Activated T-helper 9 cell treated with anti-CD3 and anti-CD28 coated beads, Interleukin-2, amount 50 U/mL, for 16 hours (primary cell): ENCODE measurements around the gene PNMA8A.

Experiments used
- DNase-seq: peaks from one replicate; pipeline ENCODE4 v3.0.0-alpha.2; 2020; ENCODE audit warnings: low read depth

PNMA8A gene

GRCh38 chr19:46491975-46492682 is 20.8 kb upstream of the PNMA8A start:
- DNase-seq, result no peak

- no peak for DNase-seq
Observed at GRCh38 chr19:46490774-46491173, 19.4 kb upstream of the PNMA8A start.

GRCh38 chr19:46489445-46490272 is 18.3 kb upstream of the PNMA8A start:
- DNase-seq, result no peak

GRCh38 chr19:46488551-46488950 is 17.2 kb upstream of the PNMA8A start:
- no peak for DNase-seq

- DNase-seq, result peak; percentile 57
Observed at GRCh38 chr19:46487802-46488445, 16.6 kb upstream of the PNMA8A start.

GRCh38 chr19:46487178-46487801 is 15.9 kb upstream of the PNMA8A start:
- no peak for DNase-seq

GRCh38 chr19:46486358-46486757 is 15.0 kb upstream of the PNMA8A start:
- DNase-seq, result no peak

- DNase-seq, result no peak
Observed at GRCh38 chr19:46484656-46485055, 13.3 kb upstream of the PNMA8A start.

GRCh38 chr19:46482631-46483030 is 11.3 kb upstream of the PNMA8A start:
- no peak for DNase-seq

- no peak for DNase-seq
Observed at GRCh38 chr19:46481947-46482346, 10.6 kb upstream of the PNMA8A start.

GRCh38 chr19:46481223-46481848 is 10.0 kb upstream of the PNMA8A start:
- DNase-seq, result no peak

- DNase-seq, result no peak
Observed at GRCh38 chr19:46480415-46480814, 9.1 kb upstream of the PNMA8A start.

GRCh38 chr19:46478356-46478986 is 7.1 kb upstream of the PNMA8A start:
- no peak for DNase-seq

- no peak for DNase-seq
Observed at GRCh38 chr19:46475986-46476385, 4.6 kb upstream of the PNMA8A start.

- no peak for DNase-seq
Observed at GRCh38 chr19:46474211-46474610, 2.8 kb upstream of the PNMA8A start.

- DNase-seq, result no peak
Observed at GRCh38 chr19:46472592-46472991, 1.2 kb upstream of the PNMA8A start.

- no peak for DNase-seq
Observed at GRCh38 chr19:46471811-46472543, 614 bp upstream of the PNMA8A start.

GRCh38 chr19:46470376-46470775 is 987 bp downstream of the PNMA8A start:
- no peak for DNase-seq

GRCh38 chr19:46469541-46470185 is 1.7 kb downstream of the PNMA8A start:
- no peak for DNase-seq

GRCh38 chr19:46466536-46467196 is 4.7 kb downstream of the PNMA8A start:
- no peak for DNase-seq
